ENCODE measurements around the gene NTRK2.
"Not testable (repeated sequence)": the region's sequence is repeated elsewhere in the genome, so short reads cannot be mapped to it uniquely, and the experiment has no call there.

NTRK2 gene

GRCh38 chr9:84858364-84858763 is 188.8 kb downstream of the NTRK2 start:
- no peak for DNase-seq

- DNase-seq = no peak
Measured at GRCh38 chr9:84860249-84861115, 191.0 kb downstream of the NTRK2 start.

- DNase-seq = no peak
Measured at GRCh38 chr9:84861455-84861854, 191.9 kb downstream of the NTRK2 start.

GRCh38 chr9:84862308-84862707 is 192.8 kb downstream of the NTRK2 start:
- DNase-seq = no peak

GRCh38 chr9:84862810-84863287 is 193.3 kb downstream of the NTRK2 start:
- no peak for DNase-seq

GRCh38 chr9:84863372-84863771 is 193.8 kb downstream of the NTRK2 start:
- DNase-seq = no peak

- DNase-seq = no peak
Measured at GRCh38 chr9:84866396-84867175, 197.1 kb downstream of the NTRK2 start.

- no peak for DNase-seq
Measured at GRCh38 chr9:84867186-84867585, 197.7 kb downstream of the NTRK2 start.

- DNase-seq = no peak
Measured at GRCh38 chr9:84869091-84869490, 199.6 kb downstream of the NTRK2 start.

- DNase-seq = no peak
Measured at GRCh38 chr9:84871983-84872382, 202.5 kb downstream of the NTRK2 start.

GRCh38 chr9:84874022-84874421 is 204.5 kb downstream of the NTRK2 start:
- no peak for DNase-seq

GRCh38 chr9:84874596-84874995 is 205.1 kb downstream of the NTRK2 start:
- DNase-seq = no peak

- DNase-seq = no peak
Measured at GRCh38 chr9:84875193-84875592, 205.7 kb downstream of the NTRK2 start.

- DNase-seq = no peak
Measured at GRCh38 chr9:84879631-84880030, 210.1 kb downstream of the NTRK2 start.

GRCh38 chr9:84880835-84881234 is 211.3 kb downstream of the NTRK2 start:
- no peak for DNase-seq

GRCh38 chr9:84886866-84887265 is 217.3 kb downstream of the NTRK2 start:
- no peak for DNase-seq

- DNase-seq = no peak
Measured at GRCh38 chr9:84891924-84892323, 222.4 kb downstream of the NTRK2 start.

GRCh38 chr9:84893419-84894128 is 224.0 kb downstream of the NTRK2 start:
- no peak for DNase-seq

- no peak for DNase-seq
Measured at GRCh38 chr9:84894859-84895258, 225.3 kb downstream of the NTRK2 start.

GRCh38 chr9:84897362-84898094 is 228.0 kb downstream of the NTRK2 start:
- no peak for DNase-seq

GRCh38 chr9:84898188-84898587 is 228.7 kb downstream of the NTRK2 start:
- DNase-seq = no peak

- not testable (repeated sequence) for DNase-seq
Measured at GRCh38 chr9:84898618-84899017, 229.1 kb downstream of the NTRK2 start.

- DNase-seq = no peak
Measured at GRCh38 chr9:84899326-84899725, 229.8 kb downstream of the NTRK2 start.
